Parathyroid adenoma (tissue), 2 donors: ENCODE measurements around the gene S100A7A.

ENCODE experiments used
- H2AFZ ChIP-seq: fragments of 300-600 bp; sonication (generic); one replicate; pipeline ENCODE4 v1.7.0; 2017; ENCODE audit warnings: antibody characterized with exemption, mild to moderate bottlenecking
- H3K27ac ChIP-seq: fragments of 300-600 bp; sonication (generic); one replicate; pipeline ENCODE4 v1.7.0; 2017
- H3K27me3 ChIP-seq: fragments of 300-600 bp; sonication (generic); one replicate; pipeline ENCODE4 v1.7.0; 2017; ENCODE audit warnings: low read length; ENCODE audit not compliant: control insufficient read depth, insufficient read depth
- H3K36me3 ChIP-seq: fragments of 300-600 bp; sonication (generic); one replicate; pipeline ENCODE4 v1.7.0; 2017; ENCODE audit warnings: low read length; ENCODE audit not compliant: control insufficient read depth, insufficient read depth
- H3K4me1 ChIP-seq: fragments of 300-600 bp; sonication (generic); one replicate; pipeline ENCODE4 v1.7.0; 2017; ENCODE audit warnings: control low read depth
- H3K4me2 ChIP-seq: fragments of 300-600 bp; sonication (generic); one replicate; pipeline ENCODE4 v1.7.0; 2017; ENCODE audit warnings: low read length
- H3K4me3 ChIP-seq: fragments of 300-600 bp; sonication (generic); one replicate; pipeline ENCODE4 v1.7.0; 2017; ENCODE audit warnings: low read depth, low read length
- H3K79me2 ChIP-seq: fragments of 300-600 bp; sonication (generic); one replicate; pipeline ENCODE4 v1.7.0; 2017; ENCODE audit warnings: control low read depth
- H3K9ac ChIP-seq: fragments of 300-600 bp; sonication (generic); one replicate; pipeline ENCODE4 v1.7.0; 2017; ENCODE audit warnings: mild to moderate bottlenecking
- H3K9me3 ChIP-seq: fragments of 300-600 bp; sonication (generic); one replicate; pipeline ENCODE4 v1.7.0; 2017; ENCODE audit warnings: low read length; ENCODE audit not compliant: control insufficient read depth
- CTCF ChIP-seq: fragments of 300-600 bp; sonication (generic); IDR thresholded peaks from one replicate; pipeline ENCODE4 v1.7.0; 2017; ENCODE audit warnings: antibody characterized with exemption, mild to moderate bottlenecking
- donor health status: primary hyperparathyroidism.

The S100A7A gene

DNA sequence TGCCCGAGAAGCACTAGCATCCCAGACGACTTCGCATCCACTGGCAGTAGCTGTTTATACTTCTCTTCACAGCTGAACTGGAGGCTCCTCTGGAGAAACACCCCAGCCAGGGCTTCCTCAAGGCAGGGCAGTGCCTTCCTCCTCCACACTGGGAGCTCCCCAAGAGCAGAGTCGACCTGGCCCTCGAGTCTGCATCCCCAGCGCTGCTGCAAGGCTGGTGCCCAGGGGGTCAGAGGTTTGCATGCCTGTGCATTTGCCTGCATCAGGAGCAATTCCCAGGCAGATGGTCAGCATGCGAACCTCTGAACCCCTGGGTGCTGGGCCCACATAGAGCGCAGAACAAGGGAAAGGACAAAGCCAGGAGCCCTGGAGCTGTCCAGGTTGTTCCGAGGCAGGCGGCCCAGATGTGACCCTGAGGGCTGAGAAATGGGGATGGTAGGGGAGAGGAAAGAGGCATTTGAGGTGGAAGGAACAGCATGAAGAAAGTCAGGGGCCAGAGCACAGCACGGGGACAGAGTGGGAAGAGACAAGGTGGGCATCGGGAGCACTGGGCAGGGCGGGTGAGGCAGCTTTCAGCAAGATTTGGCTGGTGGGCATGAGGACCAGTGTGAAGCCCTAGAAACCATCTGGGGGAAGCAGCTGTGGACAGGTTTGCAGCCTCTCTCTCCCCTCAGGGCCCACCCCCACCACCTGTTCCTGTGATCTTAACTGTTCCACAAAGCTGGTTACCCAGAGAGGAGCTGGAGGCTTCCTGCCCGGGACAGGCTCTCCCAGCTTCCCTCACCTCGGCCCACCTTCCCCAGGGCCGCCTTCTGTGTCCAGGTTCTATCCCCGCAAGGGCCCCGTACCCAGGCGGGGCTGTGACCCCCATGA is 19.0 kb upstream of the S100A7A start:
- Histone ChIP-seq H2AFZ (no peak overlapping the region), H3K36me3 (no peaks in the 10 kb centered on the region), H3K79me2 (no peaks in the 10 kb centered on the region)

GRCh38 chr1:153397924-153398651 is 18.2 kb upstream of the S100A7A start:
- H3K4me2 ChIP-seq = no peak overlapping the region
- H3K4me3 ChIP-seq = no peak overlapping the region
- no peaks in the 10 kb centered on the region for H3K79me2 ChIP-seq
- H2AFZ ChIP-seq = no peak overlapping the region
- no peak overlapping the region for H3K9ac ChIP-seq
- no peak for TF ChIP-seq CTCF
- no peaks in the 10 kb centered on the region for H3K36me3 ChIP-seq
- H3K27me3 ChIP-seq = no peaks in the 10 kb centered on the region
- no peak overlapping the region for H3K27ac ChIP-seq
- H3K9me3 ChIP-seq = no peaks in the 10 kb centered on the region
- no peaks in the 10 kb centered on the region for H3K4me1 ChIP-seq

More for the DNA sequence above, 19.0 kb upstream of the S100A7A start:
- Histone ChIP-seq H3K27me3 (no peaks in the 10 kb centered on the region), H3K27ac (no peak overlapping the region), H3K4me1 (no peaks in the 10 kb centered on the region), H3K4me3 (no peak overlapping the region), H3K9me3 (no peaks in the 10 kb centered on the region), H3K9ac (no peak overlapping the region), H3K4me2 (no peak overlapping the region)
- TF ChIP-seq CTCF = no peak

- Histone ChIP-seq H3K9me3 (no peaks in the 10 kb centered on the region), H2AFZ (no peak overlapping the region), H3K36me3 (no peaks in the 10 kb centered on the region), H3K4me2 (no peak overlapping the region), H3K79me2 (no peaks in the 10 kb centered on the region), H3K4me1 (no peaks in the 10 kb centered on the region), H3K27me3 (no peaks in the 10 kb centered on the region), H3K27ac (no peak overlapping the region), H3K9ac (no peak overlapping the region), H3K4me3 (no peak overlapping the region)
- TF ChIP-seq CTCF = no peak
Observed at GRCh38 chr1:153399401-153400055, 16.8 kb upstream of the S100A7A start.

GRCh38 chr1:153400244-153400643 is 16.1 kb upstream of the S100A7A start:
- Histone ChIP-seq H3K27ac (no peak overlapping the region), H3K4me1 (no peaks in the 10 kb centered on the region)
- no peak for TF ChIP-seq CTCF

More at GRCh38 chr1:153400244-153400643, 16.1 kb upstream of the S100A7A start:
- no peaks in the 10 kb centered on the region for H3K36me3 ChIP-seq
- H3K27me3 ChIP-seq = no peaks in the 10 kb centered on the region
- H3K4me3 ChIP-seq = no peak overlapping the region
- no peak overlapping the region for H3K4me2 ChIP-seq
- H2AFZ ChIP-seq = no peak overlapping the region
- H3K79me2 ChIP-seq = no peaks in the 10 kb centered on the region
- no peaks in the 10 kb centered on the region for H3K9me3 ChIP-seq
- no peak overlapping the region for H3K9ac ChIP-seq
